Mucosa of gallbladder (tissue), 1 donor: ENCODE data around the gene SIGLEC15. TPM values are rescaled to one million over a fixed set of nuclear protein-coding genes. Genes with fewer than 3 reads are reported as not detected.
A peak's percentile ranks its signal among the peaks of the same experiment; 100 is the strongest.

Source experiments
- DNase-seq: peaks from one replicate; pipeline ENCODE4 v3.0.0-alpha.2; 2020; ENCODE audit warnings: low spot score
- total RNA-seq: library from RNA; stranded (reverse); gene quantifications from one replicate; pipeline ENCODE4 v1.2.1, GENCODE V29; 2021
- donor health status: DM: no; HTN: no; CAD: no.

SIGLEC15 gene
- total RNA-seq, 1 donor from 2014 or later: 4.7 TPM

DNA sequence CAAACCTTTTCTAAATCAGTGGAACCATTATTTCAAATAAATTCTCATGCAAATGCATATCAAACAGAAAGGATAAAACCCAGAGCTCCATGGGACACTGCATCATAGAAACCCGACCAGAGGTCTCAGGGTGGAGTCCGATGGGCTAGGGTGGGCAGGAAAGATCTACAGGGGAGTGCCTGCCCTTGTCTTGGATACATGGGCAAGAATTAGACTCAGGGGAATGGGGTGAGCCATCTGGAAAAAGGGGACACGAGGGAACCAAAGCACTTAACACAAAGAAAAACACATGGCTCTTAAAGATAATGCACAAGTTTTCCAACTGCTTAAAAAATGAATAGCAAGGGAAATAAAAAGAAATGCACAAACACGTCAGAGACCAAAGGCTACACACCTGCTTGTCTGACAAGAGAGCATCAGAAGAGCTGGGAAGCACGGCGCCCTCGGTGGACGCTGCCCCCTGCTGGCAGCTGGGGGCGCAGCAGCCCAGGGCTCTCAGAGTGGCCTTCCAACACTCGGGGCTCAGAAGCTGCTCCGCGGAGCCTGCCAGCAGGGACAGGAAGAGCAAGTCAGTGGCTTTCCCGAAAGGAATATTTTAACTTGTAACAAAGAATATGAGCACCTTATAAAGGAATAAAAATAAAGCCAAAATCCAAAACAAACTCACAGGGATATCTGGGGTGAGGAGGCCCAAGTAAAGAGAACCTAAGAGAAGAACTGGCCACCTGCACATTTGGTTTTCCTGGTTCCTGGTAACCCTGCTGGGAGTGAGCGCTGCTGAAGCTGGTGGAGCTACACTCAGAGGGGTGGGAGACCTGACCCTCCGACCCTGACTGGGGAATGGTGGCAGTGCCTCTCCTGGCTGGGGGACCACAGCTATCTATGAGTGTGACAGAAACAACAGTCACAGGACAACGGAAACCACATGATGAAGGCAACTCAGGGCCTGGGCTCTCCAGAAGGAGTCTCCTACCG, 54.5 kb downstream of the SIGLEC15 start:
- peak; percentile 65 for DNase-seq

DNA sequence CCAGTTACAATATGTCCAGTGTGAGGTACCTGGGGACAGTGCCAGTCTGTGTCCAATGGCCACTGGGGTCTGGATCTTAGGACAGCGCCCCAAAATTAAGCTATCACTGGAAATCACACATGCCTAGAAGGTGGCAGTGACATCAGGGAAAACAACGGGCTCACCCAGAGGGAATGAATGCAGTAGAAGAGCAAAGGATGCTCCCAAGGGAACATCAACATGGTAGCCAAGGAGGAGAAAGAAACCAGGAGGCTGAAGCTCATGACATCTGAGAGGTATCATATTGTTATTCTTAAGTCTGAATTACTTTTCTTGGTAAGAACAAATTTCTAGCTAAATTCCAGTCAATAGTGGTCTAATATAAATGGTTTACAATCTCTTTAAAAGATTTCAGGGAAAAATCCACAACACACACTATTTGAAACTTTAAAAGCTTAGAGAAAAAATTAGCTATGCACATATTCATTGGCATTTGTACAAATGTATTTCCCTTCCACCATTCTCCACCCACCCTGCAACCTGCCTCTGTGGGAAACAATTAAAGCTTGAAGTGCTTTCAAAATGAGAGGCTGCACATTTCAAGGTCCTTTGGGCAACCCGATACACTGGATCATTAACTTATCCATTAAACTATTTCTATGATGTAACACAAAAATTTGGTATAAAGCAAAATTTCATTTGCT, 55.5 kb downstream of the SIGLEC15 start:
- DNase-seq: no peak

DNA sequence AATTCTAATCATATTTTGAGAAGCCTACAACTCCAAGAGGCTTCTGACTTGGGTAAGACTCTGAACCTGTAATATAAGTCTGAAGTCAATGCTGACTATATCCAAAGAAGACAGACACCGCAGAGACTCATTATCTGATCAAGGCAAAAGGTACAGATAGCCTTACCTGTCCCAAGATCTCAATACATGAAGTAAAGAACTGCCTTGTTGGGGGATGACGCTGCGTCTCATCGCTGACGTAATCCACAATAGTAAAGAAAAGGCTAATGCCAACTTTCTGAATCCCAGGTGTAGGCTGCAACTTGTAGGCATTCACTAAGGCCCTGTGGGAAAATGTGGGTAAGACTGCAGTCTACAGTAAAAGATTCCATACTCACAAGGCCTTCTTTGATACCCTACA, 62.1 kb downstream of the SIGLEC15 start:
- DNase-seq: no peak

DNA sequence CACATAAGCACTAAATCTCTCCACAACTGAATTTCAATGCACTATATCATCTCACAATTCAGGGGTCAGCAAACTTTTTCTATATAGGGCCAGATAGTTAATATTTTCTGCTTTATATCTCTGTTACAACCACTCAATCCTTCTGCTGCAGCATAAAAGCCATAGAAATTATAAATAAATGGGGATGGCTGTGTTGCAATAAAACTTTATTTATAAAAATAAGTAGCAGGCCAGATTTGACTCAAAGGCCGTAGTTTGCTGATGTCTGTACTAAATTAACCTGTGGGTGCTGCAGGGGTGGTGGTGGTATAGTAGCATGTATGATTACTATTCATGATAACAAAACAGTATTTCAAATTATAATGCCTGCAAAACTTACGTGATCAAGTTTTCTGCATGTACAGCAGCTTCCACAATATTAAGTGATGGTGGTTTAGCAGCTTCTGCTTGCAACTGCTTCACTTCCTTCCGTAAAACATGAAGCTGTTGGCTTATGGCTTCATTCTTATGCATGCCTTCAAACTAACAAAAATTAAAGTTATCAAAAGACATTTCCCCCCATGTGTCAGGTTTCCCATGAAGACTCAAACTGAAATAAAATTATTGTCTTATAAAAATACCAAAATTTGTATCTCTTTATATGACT, 64.1 kb downstream of the SIGLEC15 start:
- no peak for DNase-seq

DNA sequence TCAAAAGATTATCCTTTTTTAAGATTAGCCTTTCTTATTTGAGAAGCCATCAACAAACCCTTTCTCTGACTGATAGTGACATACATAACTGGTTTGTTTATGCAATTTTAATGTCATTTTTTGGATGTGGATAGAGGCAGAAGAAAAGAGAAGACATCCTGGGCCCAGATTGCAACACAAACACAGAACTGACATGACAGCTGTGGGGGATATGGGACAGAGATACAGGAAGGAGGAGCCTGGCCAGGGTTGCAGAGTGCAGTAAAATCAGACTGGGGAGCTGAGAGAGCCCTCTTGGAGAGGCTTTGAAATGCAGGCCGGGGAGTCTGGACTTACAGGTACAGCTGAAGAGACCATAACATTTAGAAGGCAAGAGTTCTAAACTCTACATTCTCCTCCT, 65.1 kb downstream of the SIGLEC15 start:
- DNase-seq: no peak

DNA sequence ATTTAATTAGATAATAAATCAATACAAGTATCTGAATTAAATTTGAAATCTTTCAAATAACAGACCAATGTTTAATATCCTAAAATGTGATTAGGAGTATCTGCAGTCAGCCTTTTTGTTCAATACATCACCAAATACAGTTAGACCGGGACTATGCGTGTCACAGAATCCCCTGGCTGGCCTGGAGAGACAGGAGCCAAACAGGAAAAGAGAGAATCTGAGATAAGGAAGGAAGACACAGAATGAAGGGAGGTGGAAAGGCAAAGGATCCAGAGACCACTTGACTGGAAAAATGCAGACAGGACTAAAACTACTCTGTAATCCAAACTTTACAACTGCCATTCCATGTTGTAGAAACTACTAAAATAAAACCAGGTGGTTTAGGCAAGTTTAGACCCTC, 66.3 kb downstream of the SIGLEC15 start:
- DNase-seq: no peak

Other genes starting within 250 kb of the SIGLEC15 start
- gene SLC14A2, start 210.2 kb upstream of the SIGLEC15 start, total RNA-seq: not detected
- gene SLC14A1, start 101.5 kb upstream of the SIGLEC15 start, total RNA-seq: 96.9 TPM
- gene EPG5, start 141.7 kb downstream of the SIGLEC15 start, total RNA-seq: 25.7 TPM
- gene PSTPIP2, start 246.6 kb downstream of the SIGLEC15 start, total RNA-seq: 7.0 TPM